ENCODE results near the gene ADGRL1. TPM values are rescaled to one million over a fixed set of nuclear protein-coding genes. Genes with fewer than 3 reads are reported as not detected.

The ADGRL1 gene
- total RNA-seq, 1 experiment from 2014 or later: 88.6 TPM

DNA sequence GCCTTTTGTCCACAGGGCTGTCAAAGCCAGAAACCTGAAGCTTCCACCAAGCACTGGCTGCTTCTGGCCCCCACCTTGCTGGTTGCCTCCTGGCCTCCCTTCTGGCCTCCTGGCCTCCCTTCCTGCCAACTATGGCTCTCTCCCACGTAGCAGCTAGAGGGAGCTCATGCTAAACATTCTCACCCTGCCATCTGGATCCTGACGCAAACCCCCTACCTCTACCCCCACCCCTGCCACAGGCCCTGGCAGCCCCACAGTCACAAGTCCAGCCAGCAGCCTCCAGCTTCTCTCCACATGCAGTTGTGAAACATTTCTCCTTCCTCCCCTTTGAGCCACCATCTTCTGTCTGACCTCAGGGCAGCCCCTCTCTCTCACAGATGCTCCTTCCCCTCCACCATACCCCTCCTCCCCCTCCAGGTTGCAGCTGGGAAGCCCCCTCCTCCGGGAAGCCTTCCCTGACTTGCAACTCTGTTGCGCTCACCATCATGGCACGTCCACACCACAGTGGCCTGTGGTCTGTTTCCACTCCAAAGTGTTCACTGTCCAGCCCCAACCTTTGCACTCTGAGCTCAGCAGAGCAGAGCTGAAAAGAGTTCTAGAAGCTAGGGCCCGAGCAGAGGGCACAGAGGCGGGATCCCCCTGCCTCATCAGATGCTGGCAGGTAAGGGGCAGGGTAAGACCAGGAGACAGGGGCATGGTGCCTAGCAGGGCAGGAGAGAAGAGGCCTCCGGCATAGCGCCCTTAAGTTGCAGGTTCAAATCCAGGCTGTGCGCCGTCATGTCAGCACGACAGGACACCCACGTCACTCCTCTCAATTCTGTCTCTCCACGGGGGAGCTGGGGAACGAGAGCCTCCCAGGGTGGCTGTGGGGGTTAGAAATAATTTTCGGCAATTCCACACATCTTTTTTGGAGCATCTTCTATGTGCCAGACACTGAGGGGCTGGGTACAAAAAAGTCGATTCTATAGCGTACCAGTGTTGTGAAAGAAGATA, 7.3 kb downstream of the ADGRL1 start:
- no peak overlapping the region for H3K9ac ChIP-seq (ENCODE audit: low read length)
- ChIA-PET CTCF (interaction anchor here (0.6 to 3.1 kb wide), 5 partner anchors 15 to 207 kb away, joined by 3 to 32 read pairs (median 4); no protein-coding TSS in a partner anchor), RAD21 (ENCODE audit: low non-redundant PET in 1 of 2, low total read pairs in 2 of 2, uncharacterized antibody in 2 of 2, unreplicated experiment in 2 of 2) (no interaction called here), POLR2A (interaction anchor here (0.6 kb wide), 1 partner anchor 412 kb away, joined by 4 read pairs; no protein-coding TSS in a partner anchor)
- H3K9me2 ChIP-seq (ENCODE audit: insufficient read depth): no peaks in the 10 kb centered on the region
- peaks cover 99% of the 10 kb centered on the region for H3K79me2 ChIP-seq (ENCODE audit: insufficient read depth, low read length)
- ATAC-seq (0 out of 2 replicates have a peak, but pooled peaks have one; percentile 23), DNase-seq (ENCODE audit: low read depth, low spot score) (no peak)
- no peak overlapping the region for H3K4me2 ChIP-seq (ENCODE audit: low read length)
- H4K20me1 ChIP-seq (ENCODE audit: insufficient read depth): 0 out of 2 replicates have a peak, but pooled peaks cover 5% of the 10 kb centered on the region
- peak overlapping the region; percentile 3; the same call in 1 of the 2 replicates for H3K27ac ChIP-seq (ENCODE audit: low read depth, low read length)
- H2AFZ ChIP-seq (ENCODE audit: low read depth, low read length, poor library complexity, severe bottlenecking): no peak overlapping the region
- BruUV-seq (replicated peaks): no TSS peak
- peaks cover 5 to 9% of the 10 kb centered on the region in 2 experiments; a peak in 3 of 4 replicates for H3K4me1 ChIP-seq (ENCODE audit: control insufficient read depth in 1 of 2, insufficient read depth in 2 of 2, low read length in 2 of 2)
- peaks cover 0 to 5% of the 10 kb centered on the region in 2 experiments; a peak in 1 of 4 replicates for H3K36me3 ChIP-seq (ENCODE audit: control insufficient read depth in 1 of 2, insufficient read depth in 2 of 2, low read length in 2 of 2)
- intact Hi-C loops (cut with micrococcal nuclease): loop anchor here (5.0 kb wide), 1 partner anchor 316 kb away; no protein-coding TSS in a partner anchor
- H3K27me3 ChIP-seq (ENCODE audit: insufficient read depth, low read length): no peaks in the 10 kb centered on the region
- H3K9me3 ChIP-seq (ENCODE audit: control insufficient read depth in 1 of 2, insufficient read depth in 1 of 2, low read depth in 1 of 2, low read length in 2 of 2): no peaks in the 10 kb centered on the region
- TF ChIP-seq CBX3 (IDR thresholded peaks at IDR 0.05; ENCODE audit: low read depth) (no peak), RAD21 (IDR thresholded peaks at IDR 0.05; ENCODE audit: low read depth) (peak; percentile 31; the same call in 1 of the 2 replicates), POLR2A (IDR thresholded peaks at IDR 0.05; ENCODE audit: borderline replicate concordance, extremely low read depth, insufficient read depth, insufficient read length) (no peak)
- TF ChIP-seq, protein P1, sequence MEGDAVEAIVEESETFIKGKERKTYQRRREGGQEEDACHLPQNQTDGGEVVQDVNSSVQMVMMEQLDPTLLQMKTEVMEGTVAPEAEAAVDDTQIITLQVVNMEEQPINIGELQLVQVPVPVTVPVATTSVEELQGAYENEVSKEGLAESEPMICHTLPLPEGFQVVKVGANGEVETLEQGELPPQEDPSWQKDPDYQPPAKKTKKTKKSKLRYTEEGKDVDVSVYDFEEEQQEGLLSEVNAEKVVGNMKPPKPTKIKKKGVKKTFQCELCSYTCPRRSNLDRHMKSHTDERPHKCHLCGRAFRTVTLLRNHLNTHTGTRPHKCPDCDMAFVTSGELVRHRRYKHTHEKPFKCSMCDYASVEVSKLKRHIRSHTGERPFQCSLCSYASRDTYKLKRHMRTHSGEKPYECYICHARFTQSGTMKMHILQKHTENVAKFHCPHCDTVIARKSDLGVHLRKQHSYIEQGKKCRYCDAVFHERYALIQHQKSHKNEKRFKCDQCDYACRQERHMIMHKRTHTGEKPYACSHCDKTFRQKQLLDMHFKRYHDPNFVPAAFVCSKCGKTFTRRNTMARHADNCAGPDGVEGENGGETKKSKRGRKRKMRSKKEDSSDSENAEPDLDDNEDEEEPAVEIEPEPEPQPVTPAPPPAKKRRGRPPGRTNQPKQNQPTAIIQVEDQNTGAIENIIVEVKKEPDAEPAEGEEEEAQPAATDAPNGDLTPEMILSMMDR (IDR thresholded peaks at IDR 0.05 in 2 of 3, conservative IDR thresholded peaks at IDR 0.05 in 1 of 3; ENCODE audit: borderline replicate concordance in 1 of 3, insufficient read depth in 1 of 3, low read depth in 2 of 3, low read length in 2 of 3): peak; percentile 18 to 40 (median 35); a peak in 3 of 6 replicates
- no peak overlapping the region for H3K4me3 ChIP-seq (replicated peaks in 1 of 2; ENCODE audit: low read depth in 1 of 2, low read length in 2 of 2)
